GM19023 (cell line): ENCODE data around the gene MINDY4B.

ENCODE experiments used
- ATAC-seq: cut with Tn5 transposase; IDR thresholded peaks from one replicate; pipeline ENCODE4 v1.9.1; 2021; ENCODE audit warnings: mild to moderate bottlenecking, moderate library complexity; ENCODE audit not compliant: unreplicated experiment

The MINDY4B gene

DNA sequence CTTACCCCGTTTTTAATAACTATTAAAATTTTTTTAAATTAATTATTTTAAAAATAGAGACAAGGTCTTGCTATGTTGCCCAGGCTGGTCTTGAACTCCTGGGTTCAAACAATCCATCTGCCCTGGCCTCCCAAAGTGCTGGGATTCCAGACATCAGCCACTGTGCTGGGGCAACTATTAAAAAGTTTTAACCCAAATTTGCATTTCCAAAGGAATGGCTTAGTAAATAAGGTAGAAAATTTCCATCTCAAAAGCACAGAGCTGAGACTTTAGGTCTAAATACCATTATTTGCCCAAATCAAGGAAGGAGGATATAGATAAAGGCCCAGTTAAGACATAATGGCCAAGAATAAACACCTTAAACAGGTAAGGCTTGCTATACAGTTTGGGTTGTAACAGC, 56.4 kb downstream of the MINDY4B start:
- ATAC-seq, result no peak

DNA sequence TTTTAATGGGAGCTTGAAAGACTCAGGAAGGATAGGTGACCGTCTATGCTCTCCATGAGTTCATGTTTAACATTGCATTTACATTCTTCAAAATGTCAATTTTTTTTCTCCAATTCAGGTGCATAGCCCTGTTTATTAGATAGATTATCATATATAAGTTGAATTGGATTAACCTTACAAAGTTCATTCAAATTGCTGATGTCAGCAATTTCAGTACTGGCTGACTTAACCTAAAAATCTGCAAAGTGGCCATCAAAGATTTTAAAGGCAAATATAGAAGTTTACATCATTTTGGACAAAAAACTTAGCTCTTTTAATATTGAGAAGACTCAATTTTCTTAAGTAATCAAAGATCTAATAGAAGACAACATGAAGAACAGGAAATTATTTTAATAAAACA, 57.8 kb downstream of the MINDY4B start:
- ATAC-seq, result no peak

DNA sequence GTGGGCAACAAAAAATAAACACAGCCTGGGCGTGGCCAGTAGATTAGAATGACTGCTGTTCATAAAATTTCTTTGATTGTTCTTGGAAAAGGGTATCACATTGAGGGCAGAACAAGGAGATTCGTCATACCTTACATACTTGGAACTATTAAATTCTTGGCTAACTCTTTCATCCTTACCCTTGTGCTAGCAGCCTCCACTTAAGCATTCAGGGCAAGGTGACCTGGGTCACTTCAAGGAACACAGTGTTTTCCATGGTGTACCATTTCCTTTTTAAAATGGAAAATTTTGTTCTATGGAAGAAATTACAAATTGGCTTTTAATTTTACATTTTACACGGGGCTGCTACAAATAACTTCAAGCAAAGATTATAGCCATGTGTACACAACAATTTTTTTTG, 60.8 kb downstream of the MINDY4B start:
- ATAC-seq, result no peak

DNA sequence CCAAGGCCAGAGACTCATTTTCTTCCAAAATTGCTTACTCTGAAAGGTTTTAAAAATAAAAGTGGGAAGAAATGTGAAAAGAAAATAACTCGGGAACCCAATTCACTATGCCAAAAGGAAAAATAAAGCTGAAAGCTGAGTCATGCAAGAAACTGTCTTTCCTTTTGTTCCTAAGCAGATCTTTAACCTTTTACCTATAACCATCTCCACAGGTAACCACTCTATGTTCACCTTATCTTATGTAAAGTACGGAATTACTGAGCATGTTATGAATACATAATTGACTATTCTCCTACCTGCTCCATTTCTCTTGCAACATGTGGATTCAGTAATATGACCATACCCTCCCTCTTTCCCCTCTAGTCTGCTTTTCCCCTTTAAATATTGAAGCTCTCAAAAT, 62.0 kb downstream of the MINDY4B start:
- no peak for ATAC-seq

DNA sequence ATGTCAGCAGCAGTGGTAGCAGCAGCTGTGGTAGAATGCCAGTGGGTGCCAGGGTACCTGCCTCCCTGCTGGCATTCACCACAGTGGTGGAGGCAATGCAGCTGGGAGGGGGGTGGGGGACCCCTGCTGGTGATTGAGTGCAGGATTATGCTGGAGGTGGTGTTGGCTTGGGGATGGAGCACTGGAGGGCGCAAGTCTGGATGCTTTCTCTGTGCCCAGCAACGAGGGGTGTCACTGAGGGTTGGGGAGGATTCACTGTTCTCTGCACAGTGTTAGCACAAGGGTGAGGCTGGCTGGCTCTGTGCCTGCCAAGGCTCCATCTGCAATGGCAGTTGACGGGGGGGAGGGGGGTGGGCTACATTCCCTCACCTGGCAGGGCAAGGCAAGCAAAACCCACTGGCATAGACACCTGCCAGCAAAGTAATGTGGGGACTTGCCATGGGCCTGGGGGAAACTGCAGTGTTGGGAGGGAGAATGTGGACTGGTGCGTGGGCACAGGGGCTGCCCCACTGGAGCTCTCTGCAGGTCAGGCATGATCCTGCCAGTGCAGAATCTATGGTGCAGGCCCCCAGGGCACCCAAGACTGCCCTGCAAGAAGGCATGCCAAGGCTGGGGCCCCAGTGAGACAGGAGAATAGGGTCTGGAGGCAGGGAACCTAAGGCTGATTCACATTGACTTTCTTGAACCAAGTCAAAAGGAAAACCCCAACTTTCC, 64.3 kb downstream of the MINDY4B start:
- no peak for ATAC-seq

DNA sequence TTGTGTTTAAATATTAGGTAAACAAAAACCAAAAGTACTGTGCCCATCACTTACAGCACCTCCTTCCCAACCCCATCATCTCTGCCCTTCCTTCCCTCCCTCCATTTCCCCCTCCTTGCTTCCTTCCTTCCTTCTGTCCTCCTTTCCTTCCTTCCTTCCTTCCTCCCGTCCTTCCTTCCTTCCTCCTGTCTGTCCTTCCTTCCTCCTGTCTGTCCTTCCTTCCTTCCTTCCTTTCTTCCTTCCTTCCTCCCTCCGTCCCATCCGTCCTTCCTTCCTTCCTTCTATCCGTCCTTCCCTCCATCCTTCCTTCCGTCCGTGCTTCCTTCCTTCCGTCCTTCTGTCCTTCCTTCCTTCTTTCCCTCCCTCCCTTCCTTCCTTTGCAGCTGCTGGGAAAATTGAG, 74.5 kb downstream of the MINDY4B start:
- no peak for ATAC-seq

DNA sequence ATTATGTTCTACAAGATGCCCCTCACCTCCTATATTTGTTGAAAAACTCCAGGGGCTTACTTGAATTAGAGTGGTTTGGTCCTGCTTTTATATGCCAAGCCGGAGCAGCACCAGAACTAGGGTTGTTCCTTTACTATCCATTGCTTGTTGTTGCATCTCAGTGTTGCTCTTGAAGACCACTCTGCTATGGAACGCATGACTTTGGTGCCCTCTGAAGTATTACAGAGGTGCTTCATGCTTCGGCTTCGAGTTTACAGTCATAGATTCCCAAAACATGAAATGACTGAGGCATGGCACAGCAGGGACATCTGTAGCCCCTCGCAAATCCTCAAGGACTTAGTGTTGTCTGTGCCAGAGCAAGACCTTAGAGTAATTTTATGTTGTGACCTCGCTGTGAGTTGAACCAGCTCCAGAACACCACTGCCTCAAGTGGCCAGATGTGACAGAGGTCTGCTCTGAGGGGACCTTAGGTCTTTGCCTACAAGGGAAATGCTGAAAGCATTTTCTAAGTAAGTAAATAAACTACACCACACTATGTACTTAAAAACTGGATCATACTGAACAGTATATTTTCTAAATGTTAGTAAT, 75.1 kb downstream of the MINDY4B start:
- no peak for ATAC-seq

DNA sequence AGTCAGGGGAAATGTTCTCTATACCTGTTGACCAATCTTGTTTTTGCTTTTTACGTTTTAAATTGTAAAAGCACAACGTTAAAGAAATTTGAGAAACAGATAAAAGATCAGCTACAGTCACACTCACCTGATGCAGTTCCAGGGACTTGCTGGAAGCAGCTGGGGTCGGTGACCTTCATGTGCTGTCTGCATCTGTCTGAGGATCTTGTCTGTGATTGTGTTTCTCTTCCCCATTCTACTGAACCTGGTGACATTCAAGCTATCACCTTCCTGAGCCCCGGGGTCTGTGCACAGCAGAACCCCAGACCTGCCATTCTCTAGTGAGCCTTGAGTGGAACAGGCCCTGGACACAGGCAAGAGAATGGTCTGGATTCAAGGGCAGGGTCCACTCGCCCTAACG, 75.8 kb downstream of the MINDY4B start:
- ATAC-seq, result no peak

DNA sequence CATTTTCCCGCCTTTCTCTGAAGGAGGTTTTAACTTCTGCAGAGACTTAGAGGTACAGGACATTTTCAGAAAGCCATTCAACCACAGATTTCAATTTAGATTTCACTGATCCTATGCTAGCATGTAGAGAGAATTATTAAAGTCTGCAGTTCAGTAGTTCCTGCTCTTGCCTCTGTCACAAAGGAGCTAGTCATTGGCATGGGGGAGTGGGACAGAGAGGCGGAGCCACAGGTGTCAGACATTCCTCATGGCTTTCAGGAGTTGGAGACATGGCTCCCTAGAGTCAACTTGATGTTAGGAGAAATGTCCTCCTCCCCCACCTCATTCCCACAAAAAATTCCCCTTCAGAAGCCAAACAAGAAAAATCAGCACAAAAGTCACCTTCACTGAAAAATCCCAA, 76.2 kb downstream of the MINDY4B start:
- no peak for ATAC-seq

DNA sequence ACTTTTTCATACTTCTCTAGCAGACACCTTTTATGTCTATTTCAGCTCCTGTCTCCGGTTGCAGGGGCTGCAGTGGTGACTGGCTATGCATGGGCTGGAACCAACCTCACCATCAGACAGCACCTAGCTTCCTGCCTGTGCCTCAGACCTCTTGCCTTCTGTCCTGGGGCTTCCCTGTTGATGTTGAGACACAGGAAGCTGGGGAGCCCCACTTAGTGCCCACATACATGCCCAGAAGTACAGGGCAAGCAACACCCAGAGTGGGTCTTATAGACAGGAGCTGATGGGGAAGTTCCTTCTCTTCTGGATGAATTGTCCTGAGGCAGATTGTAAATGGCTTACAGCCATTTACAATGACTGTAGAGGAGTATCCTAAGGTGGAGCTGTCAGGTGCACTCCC, 77.0 kb downstream of the MINDY4B start:
- no peak for ATAC-seq

DNA sequence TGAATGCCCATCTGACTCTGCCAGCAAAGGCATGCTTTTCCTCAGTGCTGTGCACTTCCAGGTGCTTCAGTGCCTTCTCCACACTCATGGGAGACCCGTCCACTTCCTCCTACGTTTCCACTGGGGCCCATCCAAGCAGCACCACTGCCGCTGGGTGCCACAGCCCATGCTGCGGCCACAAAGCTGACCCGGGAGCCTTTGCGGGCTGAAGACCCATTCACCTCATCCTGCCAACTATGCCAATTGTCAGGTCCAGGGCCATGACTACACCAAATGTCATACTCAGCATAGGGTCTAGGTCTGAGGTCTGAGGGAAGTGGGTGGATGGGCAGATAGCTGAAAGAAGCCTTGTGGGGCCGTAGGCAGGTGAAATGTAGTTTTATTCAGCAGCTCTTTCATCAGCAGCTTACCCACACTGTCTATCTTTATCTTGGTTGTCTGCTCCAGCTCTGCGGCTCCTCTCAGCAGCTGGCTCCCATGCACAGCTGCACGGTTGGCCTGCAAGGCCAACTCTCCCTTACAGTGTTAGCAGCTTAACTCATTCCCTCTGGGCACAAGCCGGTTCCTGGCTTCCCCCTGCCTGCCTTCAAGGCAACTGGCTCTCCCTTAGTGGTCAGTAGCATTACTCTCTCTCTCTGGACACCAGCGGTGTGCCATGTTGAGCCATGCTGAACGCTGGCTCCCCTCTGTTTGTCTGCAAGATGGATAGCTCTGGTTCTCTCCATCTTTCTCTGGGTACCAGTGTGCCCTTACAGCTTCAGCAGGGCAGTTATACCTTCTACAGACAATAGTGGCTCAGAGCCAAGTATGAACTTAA, 78.6 kb downstream of the MINDY4B start:
- ATAC-seq, result no peak

DNA sequence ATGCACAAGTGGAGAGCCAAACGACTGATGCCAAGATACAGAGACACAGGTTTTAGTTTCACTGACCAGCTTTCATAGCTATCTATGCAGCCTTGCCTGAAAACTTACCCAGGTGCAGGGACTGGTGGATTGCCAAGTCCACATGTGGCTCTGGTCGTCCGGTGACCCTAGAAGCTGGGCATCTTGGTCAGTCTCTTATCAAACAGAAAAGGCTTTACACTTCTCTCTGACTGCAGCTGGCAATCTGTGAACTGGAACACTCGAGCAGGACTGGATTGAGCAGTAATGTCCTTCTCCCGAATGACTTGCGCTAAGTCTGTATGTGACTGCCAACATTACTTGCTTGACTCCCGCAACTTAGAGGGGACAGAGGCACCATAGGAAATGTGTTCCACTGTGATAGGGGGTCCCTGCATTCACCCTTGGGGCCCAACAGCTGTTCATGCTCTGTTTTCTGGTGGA, 79.3 kb downstream of the MINDY4B start:
- ATAC-seq, result no peak

DNA sequence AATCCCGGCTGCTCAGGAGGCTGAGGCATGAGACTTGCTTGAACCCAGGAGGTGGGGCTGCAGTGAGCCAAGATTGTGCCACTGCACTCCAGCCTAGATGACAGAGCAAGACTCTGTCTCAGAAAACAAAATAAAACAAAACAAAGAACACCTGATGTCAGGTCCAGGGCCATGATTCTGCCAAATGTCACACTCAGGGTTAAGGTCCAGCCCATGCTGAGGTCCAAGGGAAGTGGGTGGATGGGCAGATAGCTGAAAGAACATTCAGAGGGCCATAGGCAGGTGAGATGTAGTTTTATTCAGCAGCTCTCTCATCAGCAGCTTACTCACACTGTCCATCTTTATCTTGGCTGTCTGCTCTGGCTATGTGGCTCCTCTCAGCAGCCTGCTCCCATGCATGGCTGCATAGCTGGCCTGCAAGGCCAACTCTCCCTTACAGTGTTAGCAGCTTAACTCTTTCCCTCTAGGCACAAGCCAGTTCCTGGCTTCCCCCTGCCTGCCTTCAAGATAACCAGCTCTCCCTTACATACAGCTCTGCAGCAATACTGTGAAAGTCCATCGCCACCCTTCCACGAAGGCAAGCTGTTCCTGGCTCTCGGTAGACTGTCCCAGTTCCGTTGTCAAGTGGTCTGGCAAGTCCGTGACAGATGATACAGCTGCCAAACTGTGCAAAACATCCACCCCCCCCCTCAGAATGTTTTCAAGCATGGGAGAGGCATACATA, 79.9 kb downstream of the MINDY4B start:
- ATAC-seq, result no peak

DNA sequence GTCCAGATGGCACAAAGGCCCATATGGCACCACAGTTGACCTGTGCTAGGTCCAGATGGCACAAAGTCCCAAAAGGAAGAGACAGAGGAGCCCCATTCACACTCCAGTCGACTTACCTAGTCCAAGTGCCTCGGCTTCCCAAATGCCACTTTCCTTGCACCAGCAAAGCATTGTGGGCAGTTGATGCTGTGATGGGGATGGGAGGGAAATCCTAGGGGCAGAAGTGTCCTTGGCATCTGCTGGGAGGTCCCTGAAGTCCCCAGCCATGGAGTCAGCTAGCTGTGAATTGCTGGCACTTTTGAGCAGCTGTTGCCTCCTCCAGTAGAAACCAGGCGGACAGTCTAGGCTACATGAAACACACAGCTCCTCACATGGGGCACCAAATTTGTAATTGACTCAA, 82.0 kb downstream of the MINDY4B start:
- no peak for ATAC-seq

DNA sequence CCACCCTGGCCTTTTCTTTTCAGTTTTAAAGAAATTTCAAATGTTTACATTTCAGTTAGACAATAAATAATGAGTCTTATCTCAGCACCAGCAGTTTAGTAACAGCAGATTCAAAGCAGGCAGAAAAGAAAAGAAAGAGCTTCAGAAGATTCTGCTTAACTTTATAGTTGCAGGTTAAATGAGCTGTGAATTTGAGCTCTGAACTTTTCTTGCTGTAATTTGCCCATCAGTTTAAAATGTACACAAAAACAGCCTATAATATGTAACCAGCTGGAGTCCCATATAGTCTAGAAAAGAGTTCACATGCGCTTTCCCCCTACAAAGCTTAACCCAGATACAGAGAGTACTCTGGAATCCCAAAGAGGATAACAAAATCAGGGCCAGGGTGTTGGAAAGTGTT, 82.6 kb downstream of the MINDY4B start:
- no peak for ATAC-seq
